DMS79 treated with DMSO at 0.1 percent for 48 hours (cell line): ENCODE measurements around the gene CACTIN.

ENCODE experiments used
- DNase-seq: peaks from one replicate; lab custom pipeline; 2025; lab: John Stamatoyannopoulos, UW

Gene CACTIN

DNA sequence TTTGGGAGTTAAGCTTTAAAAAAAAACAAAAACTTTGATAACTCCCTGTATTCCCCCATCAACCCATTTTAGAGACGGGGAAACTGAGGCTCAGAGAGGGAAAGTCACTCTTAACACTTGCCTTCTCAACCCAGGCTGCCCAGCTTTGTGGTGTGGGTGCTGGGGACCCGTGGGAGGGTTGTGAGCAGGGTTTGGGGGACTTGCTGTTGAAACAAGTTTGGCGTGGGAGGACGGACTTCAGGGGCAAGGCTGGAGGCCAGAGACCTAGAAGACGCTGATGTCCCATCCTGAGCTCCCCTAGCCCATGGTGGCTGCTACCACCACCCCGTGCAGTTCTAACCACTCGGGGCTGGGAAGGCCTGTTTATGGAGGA, 747 bp upstream of the CACTIN start:
- DNase-seq = no peak

DNA sequence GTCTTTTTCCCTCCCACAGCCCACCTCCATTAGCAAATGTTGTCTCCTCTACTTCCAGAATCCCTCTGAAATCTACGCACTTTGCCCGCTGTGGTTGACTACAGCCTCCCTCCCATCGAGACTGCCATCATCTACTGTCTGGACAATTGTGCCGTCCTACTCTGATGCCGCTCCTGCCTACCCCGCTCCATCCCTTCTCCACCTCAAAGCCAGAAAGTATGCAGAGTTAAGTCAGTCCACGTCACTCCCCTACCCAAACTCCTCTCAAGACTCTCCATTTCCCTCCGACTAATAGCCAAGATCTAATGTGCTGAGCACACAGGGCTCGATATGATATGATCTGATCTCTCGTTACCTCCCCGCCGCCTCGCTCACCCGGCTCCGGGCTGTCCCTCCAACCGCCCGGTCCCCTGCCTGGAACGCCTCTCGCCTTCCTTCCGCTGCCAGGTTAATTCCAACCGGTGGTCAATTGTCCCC, 556 bp downstream of the CACTIN start:
- DNase-seq = no peak

DNA sequence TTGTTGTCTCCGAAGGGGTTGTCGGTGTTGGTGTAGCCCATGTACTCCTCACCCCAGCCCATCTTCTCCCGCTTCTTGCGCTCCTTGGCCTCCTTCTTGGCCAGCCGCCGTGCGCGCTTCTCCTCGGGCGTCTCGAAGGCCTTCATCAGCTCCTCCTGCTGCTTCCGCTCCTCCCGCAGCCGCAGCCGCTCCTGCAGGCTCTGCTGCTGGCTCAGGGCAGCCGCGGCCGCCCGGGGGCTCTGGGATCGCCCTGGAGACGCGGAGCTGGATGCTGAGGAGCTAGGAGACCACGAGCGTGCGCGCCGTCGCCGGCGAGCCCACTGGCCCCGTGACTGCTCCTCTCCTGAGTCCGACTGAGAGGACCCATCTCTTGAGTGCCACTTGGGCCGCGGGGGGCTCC, 2.9 kb downstream of the CACTIN start:
- DNase-seq = no peak

DNA sequence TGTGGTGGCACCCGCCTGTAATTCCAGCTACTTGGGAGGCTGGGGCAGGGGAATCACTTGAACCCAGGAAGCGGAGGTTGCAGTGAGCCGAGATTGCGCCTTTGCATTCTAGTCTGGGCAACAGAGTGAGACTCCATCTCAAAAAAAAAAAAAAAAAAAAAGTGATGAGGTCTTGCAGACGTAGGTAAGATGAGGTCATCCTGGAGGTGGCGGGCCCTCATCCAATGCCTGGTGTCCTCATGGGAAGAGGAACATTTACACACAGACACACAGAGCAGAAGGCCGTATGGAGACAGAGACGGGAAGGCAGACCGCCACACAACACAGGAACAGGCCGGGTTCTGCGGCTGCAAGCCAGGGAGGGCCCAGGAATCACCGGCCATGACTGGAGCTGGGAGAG, 4.4 kb downstream of the CACTIN start:
- no peak for DNase-seq

DNA sequence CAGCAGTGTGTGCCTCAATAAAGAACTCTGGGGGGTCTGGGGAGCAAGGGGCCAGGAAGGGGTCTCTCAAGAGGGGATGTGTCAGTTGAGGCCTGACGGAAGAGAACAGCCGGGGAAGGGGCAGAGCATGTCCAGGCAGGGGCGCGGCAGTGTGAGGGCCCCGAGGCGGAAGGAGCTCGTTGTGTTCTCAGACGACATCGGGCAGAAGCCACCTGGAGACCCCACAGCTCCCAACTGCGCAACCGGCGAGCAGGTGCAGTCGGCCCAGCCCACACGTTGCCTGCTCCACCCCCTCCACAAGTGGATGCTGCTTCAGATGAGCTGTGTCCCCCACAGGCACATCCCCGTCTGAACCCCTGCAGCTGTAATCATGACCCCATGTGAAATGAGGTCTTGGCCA, 4.9 kb downstream of the CACTIN start:
- no peak for DNase-seq

DNA sequence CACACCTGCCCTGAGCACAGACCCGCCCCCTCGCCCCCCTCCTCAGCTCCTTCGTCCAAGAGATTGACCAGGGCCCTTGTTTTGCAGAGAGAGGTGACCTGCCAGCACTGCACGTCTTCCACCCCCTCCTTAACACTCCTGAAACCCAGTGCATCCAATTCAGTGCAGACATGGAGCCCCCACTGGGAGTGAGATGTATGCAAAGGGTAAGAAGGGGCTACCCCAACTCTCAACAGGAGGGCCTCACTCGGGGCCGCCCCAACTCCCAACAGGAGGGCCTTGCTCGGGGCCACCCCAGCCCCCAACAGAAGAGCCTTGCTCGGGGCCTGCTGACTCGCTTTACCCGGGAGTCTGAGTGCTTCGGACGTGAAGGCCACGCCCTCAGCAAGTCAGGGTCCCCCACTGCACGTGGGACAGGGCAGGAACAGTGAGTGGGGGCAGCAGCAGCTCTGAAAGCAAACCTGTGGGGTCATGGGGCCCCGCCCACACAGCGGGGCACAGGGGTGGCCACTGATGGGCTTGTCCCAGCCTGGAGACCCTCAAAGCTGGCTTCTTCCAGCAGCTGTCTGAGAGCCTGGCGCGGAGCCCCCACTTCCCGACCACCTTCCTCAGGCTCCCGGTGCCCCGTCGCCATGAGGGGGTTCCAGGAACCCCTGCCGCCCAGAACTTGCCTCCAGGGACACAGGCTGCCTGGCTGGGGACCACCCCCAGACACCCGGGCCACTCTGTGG, 5.6 kb downstream of the CACTIN start:
- DNase-seq = no peak

DNA sequence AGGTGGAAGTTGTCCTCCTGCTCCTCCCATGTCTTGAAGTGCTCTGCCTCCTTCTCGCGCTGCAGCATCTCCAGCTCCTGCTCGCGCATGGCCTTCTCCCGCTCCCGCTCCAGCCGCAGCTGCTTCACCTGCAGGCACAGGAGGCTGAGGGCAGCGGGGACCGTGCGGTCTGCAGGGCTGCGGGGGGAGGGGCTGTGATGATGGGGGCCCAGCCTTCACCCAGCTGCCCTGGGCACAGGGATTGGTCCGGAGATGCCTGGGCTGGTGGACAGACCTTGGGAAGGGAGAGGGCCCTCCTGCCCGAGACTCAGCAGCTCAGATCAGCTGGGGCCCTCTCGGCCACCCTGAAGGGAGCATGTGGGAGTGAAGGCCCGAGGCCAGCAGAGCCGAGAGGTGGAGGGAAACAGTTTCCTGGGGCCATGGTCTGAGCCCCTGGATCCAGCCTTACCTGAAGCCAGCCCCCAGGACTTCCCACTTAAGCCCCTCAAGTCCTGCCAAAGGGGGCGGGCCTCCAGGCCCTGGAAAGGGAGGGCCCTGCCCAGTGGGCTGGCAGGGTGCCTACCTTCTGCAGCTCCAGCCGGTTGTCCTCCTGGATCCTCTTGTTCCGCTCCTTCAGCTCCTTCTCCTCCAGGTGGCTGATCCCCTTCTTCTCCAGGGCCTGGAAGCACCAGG, 6.3 kb downstream of the CACTIN start:
- DNase-seq = no peak

DNA sequence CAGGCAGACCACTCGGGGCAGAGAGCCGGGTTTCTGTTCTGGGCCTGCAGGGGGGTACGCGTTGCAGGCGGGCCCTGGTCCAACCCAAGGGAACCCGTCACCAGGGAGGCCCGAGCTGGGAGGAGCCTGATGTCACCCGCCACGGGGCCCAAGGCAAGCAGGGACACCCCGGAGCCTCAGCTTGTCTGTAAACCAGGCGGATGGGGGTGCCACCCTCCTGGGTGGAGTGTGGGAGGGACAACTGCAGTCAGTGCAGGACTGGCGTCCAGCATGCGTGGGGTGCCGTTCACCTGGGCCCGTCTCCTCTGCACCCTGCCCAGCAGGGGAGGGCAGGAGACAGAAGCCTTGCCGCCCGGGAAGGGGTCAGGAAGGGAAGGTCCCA, 7.0 kb downstream of the CACTIN start:
- DNase-seq = no peak

DNA sequence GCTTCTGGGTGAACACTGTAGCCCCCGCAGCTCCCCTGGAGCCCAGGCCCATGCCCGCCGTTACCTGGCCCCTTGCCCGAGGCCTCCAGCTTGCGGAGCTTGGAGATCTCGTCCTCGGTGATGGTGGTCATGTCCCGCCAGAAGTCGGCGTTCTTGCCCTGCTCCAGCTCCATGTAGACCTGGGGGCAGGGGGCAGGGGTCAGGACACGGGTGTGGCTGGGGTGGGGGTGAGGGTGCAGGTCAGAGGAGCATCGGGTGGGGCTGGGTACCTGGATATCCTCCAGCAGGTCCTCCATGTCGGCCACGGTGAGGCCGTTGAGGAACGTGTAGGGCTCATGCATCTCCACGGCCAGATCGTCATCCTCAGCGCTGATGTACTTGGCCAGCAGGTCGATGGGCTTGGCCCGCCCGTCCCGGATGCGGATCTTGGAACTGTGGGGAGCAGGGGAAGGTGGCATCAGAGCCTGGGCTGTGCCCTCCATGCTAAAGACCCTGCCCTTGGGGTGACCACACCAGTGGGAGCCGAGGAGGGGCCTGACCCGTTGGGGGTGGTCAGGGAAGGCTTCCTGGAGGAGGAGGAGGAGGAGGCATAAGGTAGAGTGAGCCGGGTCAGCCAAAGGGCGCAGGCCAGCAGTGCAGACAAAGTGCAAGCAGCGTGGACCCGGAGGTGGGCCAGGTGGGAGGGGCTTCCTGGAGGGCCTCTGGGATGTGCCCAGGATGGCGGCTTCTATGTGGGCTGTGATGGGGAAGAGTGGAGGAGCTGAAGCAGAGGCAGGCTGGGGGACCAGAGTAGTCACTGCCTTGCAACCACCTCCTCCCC, 7.6 kb downstream of the CACTIN start:
- DNase-seq = no peak

DNA sequence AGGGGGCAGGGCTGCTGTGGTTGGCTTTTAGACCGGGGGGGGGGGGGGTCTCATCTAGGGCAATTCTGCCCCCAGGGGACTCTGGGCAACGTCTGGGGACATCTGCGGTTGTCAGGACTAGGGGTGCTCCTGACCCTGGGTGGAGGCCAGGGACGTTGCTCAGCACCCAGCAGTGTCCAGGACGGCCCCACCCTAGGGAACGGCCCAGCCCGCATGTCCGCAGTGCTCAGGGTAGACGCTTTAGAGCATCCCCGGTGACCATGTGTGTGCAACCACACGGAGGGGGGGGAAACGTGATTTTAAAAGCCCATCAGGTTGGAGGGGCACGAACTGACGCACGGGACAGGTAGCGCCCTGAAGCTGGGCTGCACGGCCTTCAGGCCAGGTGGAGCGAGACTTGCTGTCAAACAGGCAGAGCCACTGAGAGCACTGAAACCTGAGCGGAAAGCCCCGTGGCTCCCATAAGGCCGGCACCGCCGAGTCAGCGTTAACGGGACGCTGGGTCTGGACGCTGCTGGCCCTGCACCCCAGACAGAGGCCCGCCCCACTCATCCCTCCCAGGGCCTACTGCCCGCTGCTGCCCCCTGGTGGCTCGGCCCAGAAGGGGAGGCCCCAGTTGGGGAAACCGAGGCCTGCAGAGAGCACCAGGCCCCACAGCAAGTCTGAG, 8.3 kb downstream of the CACTIN start:
- DNase-seq = no peak

DNA sequence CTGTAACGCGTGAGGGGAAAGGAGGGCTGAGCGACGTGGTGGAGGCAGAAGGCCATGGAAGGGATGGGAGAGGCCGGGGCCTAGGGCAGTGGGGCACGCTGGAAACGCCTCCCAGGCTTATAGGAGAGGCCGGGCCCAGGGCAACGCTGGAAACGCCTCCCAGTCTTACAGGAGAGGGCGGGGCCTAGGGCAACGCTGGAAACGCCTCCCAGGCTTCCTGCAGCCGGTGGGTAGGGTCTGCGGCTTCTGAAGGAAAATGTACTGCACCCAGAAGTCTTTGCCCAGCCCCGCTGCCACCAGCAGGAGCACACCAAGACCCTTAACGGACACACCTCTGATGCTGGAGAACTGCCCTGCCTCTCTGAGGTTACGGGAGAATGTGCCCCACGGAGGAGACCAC, 9.1 kb downstream of the CACTIN start:
- no peak for DNase-seq

DNA sequence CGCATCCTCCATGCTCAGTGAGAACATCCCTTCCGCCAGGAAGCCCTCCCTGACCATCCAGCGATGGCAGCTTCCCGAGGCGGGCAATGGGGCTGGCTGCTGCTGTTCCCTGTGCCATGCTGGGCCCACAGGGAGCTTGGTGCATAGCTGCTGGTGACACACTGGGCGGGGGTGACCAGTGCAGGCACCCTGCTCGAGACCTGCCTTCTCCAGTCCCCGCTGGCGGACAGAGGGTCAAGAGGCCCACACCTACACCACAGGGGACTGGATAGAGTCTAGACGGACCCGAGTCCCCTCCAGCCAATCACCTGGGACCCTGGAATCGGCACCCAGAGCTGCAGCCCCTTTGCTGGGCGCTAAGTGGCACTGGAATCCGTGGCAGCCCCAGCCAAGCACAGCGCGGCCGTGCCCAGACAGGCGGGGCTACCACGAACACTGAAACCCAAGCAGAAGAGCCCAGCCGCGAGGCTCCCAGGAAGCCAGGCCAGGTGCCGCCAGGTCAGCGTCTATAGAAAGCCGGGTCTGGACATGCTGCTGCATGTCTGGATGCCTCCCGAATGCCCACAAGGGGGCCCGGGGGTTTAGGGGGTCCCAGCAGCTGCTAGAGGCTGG, 11.0 kb downstream of the CACTIN start:
- DNase-seq = no peak

DNA sequence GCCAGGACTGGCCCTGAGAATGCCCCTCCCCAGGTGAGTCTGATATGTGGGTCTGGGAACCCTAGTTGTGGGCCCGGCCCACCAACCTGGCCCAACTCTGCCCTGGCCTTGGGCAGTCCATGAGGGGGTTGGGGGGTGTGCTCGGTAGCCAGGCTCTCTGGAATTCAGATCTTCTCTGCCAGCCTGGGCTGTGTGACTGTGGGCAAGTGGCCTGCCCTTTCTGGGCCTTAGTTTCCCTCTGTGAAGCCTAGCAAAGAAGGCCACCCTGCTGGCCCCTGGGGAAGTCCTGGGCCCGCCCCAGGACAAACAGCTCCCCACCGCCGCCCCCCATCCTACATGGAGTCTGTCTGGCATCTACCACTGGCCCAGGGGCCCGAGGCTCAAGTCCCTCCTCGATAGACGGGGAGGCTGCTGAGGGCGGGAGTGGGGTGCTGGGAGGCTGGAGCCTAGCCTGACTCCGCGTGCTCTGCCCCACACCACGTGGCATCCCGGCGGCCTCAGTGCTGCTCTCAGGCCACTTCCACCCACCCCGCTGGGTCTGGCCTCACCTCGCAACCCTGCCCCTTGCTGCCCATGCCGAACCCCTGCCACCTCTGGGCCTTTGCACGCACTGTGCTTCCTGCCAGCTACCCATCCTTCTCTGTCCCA, 11.6 kb downstream of the CACTIN start:
- DNase-seq = no peak

DNA sequence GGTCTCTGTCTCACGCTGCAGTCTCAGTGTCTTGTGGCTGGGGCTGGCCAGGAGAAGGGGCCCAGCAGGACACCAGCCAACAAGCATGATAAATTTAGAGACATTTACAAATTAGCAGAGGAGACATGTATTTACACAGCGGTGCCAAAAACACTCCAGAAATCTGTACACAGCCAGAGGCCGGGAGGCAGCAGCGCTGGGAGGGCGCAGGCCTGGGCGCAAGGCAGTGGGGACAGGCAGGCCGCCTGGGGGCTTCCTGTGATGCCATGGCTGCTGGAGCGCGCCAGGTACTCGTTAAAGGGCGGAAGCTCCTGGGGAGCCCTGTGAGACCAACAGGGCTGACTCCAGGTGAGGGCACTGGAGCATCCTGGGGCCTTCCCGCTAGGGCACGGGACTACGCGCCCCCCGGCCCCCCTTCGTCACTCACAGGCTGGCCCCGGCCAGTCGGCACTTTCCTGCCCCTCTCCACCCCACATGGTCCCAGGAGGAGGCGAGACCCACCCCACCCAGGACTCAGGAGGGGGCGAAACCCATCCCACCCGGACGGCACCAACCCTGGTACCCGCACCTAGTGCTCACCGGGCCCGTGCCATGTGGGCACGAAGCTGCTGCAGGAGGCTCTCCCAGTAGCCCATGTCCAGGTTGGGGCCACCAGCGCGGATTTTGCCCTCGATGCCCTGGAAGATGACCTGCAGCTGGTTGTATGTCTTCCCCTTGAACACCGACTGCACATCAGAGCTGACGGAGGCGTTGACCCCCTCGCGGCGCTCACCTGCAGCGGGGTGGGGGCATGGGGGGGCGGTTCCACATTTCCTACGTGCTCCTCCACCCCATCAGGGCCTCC, 12.6 kb downstream of the CACTIN start:
- no peak for DNase-seq

DNA sequence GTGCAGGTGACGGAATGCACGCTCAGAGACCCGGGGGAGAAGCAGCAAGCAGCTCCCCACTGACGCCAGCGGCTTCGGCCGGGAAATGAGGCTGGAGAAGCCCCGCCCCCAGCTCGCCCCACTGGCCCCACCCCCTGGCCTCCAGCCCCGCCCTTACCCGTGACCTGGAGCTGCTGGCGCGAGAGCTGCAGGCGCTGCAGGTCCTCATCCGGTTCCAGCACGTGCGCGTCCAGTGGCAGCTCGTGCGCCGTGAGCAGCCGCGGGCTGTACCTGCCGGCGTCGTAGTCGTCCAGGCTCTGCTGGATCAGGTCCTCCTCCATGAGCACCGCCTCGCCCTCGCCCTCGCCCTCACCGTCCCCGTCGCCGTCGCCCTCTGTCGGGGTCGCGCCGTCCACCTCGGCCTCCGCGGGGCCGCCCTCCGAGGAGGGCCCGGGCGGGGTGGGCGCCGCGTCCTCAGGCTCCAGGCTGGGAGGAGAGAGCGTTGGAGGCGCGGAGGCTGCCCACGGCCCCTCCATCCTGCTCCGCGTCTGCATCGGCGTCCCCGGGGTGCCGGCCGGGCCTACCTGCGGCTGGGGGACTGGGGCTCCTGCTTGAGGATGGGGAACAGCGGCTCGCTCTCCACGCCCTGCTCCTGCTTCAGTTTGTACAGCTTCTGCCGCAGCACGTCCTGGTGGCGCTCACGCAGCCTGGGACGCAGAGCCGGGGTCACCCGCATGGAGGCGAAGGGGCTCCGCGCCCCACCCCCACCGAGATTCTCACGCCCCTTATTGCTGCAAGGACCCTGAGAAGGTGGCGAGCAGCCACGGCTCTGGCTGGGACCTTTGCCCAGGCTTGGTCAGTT, 13.5 kb downstream of the CACTIN start:
- no peak for DNase-seq

DNA sequence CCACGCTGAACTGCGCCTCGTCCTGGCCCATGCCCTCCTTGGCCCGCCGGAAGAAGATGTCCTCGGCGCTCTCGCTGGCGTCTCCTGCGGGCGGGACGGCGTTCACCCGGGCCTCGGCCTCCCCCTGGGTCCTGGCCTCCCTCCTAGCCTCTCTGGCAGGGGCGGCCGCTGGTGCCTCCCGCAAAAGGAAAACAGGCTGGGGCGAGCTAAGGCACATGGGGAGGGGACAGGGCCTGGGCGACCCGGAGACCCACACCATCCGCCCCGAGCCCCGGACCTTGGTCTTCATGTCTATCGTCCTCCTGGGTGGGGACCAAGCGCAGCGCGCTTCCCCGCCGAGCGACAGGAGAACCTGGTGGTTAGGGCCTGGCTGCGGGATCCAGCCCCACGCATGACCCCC, 14.3 kb downstream of the CACTIN start:
- DNase-seq = no peak

DNA sequence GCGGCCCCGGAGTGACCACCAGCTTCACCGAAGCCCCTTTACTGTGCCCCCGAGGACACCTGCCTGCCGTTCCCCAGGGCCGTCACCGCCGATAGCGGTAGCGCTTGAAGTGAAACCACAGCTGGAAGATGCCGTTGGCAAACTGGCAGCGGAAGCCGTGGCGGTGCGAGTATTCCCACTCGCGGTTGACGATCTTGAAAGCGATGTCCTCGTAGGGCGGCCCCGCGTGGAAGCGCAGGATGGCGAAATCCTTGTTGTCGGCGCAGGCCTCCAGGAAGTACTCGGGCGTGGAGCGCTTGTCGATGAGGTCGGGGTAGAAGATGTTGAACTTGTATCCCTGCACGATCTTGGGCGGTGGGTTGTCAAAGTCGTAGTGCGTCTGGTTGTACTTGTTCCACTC, 14.7 kb downstream of the CACTIN start:
- no peak for DNase-seq

DNA sequence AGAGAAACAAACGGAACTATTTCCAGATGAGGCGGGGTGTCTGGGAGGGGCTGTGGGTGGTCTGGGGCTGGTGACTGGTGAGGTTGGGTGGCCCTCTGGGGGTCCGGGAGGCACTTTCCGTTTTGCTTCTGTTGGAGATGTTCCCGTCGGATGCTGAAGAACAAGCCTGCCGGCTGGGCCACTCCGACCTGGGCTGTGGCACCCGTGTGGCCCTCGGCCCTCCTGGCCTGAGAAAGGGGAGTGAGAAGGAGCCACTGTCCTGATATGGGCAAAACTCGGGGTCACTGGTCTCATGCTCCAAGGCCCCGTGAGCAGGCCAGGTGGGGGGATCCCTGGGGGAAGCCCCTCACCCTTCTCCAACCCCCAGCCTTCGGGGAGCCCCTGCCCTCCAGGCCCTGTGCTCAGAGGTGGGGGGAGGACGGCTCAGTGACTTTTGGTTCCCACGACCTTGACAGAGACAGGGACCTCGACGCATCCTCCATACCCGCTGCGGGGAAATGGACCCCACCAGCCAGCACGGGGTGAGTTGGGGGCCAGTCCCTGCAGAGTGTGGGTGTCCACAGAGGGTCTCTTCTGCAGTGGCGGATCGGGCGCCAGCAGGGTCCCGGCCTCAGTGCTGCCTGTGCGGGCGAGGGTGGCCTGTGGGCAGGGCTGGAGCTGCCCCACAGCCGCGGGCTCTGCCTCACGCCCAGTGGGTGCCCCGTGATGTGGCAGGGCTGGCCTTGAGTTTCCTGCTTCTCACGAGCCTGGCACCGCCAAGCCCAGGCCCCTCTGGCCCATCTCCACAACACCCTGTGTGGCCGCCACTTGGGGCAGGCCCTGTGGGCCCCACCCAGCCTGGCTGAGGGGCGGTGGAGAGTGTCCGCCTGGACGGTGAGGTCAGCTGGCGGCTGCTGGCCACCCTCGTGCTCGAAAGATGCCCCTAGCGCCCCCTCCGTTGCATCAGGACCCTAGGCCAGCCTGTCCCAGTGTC, 15.6 kb downstream of the CACTIN start:
- no peak for DNase-seq
